Breast epithelium (tissue), 4 donors: ENCODE results near the gene PMM2. TPM values are rescaled to one million over a fixed set of nuclear protein-coding genes. Genes with fewer than 3 reads are reported as not detected.
A peak's percentile ranks its signal among the peaks of the same experiment; 100 is the strongest.
"Not testable (repeated sequence)": the region's sequence is repeated elsewhere in the genome, so short reads cannot be mapped to it uniquely, and the experiment has no call there.

ENCODE experiments used
- DNase-seq, 2 donors: peaks; one replicate each; pipeline ENCODE4 v3.0.0-alpha.2; 2019; ENCODE audit warnings: low spot score in 2 of 2
- H3K27ac ChIP-seq, 2 donors: fragments of 200-600 bp; sonication (generic) in 1 of 2; one replicate each; pipeline ENCODE4 v1.5.1; 2016 to 2019; ENCODE audit warnings: mild to moderate bottlenecking in 1 of 2
- H3K27me3 ChIP-seq, 2 donors: fragments of 200-600 bp; sonication (generic) in 1 of 2; one replicate each; pipeline versions ENCODE4 v1.5.1 to v1.6.0; 2017 to 2019; ENCODE audit warnings: control low read depth in 1 of 2, mild to moderate bottlenecking in 1 of 2
- H3K36me3 ChIP-seq: fragments of 200-600 bp; one replicate; pipeline ENCODE4 v1.5.1; 2019
- H3K4me1 ChIP-seq, 2 donors: fragments of 200-600 bp; sonication (generic); one replicate each; pipeline ENCODE4 v1.5.1; 2016 to 2019; ENCODE audit warnings: control low read depth in 1 of 2
- H3K4me3 ChIP-seq, 3 donors: fragments of 200-600 bp; sonication (generic); 1 replicate in 2 of 3; 2 replicates in 1 of 3; pipeline ENCODE4 v1.5.1; 2016 to 2019; ENCODE audit warnings: mild to moderate bottlenecking in 3 of 3, moderate library complexity in 2 of 3
- H3K9me3 ChIP-seq, 2 donors: fragments of 200-600 bp; sonication (generic) in 1 of 2; one replicate each; pipeline ENCODE4 v1.5.1; 2016 to 2019; ENCODE audit warnings: control low read depth in 1 of 2
- CTCF ChIP-seq, 3 donors: fragments of 450-650 bp; IDR thresholded peaks; one replicate each; pipeline ENCODE4 v1.5.1; 2016 to 2017; ENCODE audit warnings: antibody characterized with exemption in 3 of 3, mild to moderate bottlenecking in 3 of 3, moderate library complexity in 3 of 3
- POLR2A ChIP-seq: fragments of 450-650 bp; IDR thresholded peaks from one replicate; pipeline ENCODE4 v1.6.1; 2016; ENCODE audit warnings: antibody characterized with exemption, mild to moderate bottlenecking, moderate library complexity
- POLR2AphosphoS5 ChIP-seq, 3 donors: sonication (generic); formaldehyde crosslinking; IDR thresholded peaks; one replicate each; pipeline ENCODE4 v1.6.1; 2017; ENCODE audit warnings: antibody characterized with exemption in 3 of 3
- intact Hi-C: fragments of 100-400 bp; cut with DNase I; formaldehyde crosslinking; loops from one replicate; pipeline ENCODE4 v1.15.1; 2023; ENCODE audit warnings: low total_unique reads
- total RNA-seq, 3 donors: library from RNA; depleted of rRNA; stranded (reverse); fragments of >200 nt; gene quantifications; one replicate each; pipeline ENCODE4 v1.1.0, GENCODE V29; 2016

PMM2 gene
- total RNA-seq, 3 donors from 2014 or later = 21.4 to 36.4 (median 33.8) TPM

- DNase-seq = no peak
- no peaks in the 10 kb centered on the region for H3K36me3 ChIP-seq
- intact Hi-C loops = loop anchor here (5.0 kb wide), 1 partner anchor 426 kb away; no protein-coding TSS in a partner anchor
- no peaks in the 10 kb centered on the region for H3K27me3 ChIP-seq
- no peak overlapping the region for H3K27ac ChIP-seq
- H3K4me3 ChIP-seq = no peak overlapping the region
- H3K4me1 ChIP-seq = no peaks in the 10 kb centered on the region
- no peaks in the 10 kb centered on the region for H3K9me3 ChIP-seq
- TF ChIP-seq POLR2A = no peak
- no peak for TF ChIP-seq CTCF (IDR thresholded peaks at IDR 0.05)
- TF ChIP-seq POLR2AphosphoS5 (IDR thresholded peaks at IDR 0.05) = no peak
Measured at GRCh38 chr16:8826278-8826879, 28.7 kb downstream of the PMM2 start.

GRCh38 chr16:8828541-8829165 lies 31.0 kb downstream of the PMM2 start:
- Histone ChIP-seq H3K9me3 (no peaks in the 10 kb centered on the region), H3K4me1 (no peaks in the 10 kb centered on the region), H3K36me3 (no peaks in the 10 kb centered on the region), H3K4me3 (no peak overlapping the region), H3K27ac (no peak overlapping the region), H3K27me3 (no peaks in the 10 kb centered on the region)
- TF ChIP-seq POLR2AphosphoS5 (IDR thresholded peaks at IDR 0.05) (no peak), POLR2A (no peak), CTCF (IDR thresholded peaks at IDR 0.05) (no peak)
- DNase-seq = no peak
- intact Hi-C loops = loop anchor here (5.0 kb wide), 1 partner anchor 424 kb away; no protein-coding TSS in a partner anchor

- TF ChIP-seq POLR2A (no peak), CTCF (IDR thresholded peaks at IDR 0.05) (no peak), POLR2AphosphoS5 (IDR thresholded peaks at IDR 0.05) (no peak)
- intact Hi-C loops = no loop called here
- Histone ChIP-seq H3K4me1 (no peaks in the 10 kb centered on the region), H3K4me3 (no peak overlapping the region), H3K36me3 (no peaks in the 10 kb centered on the region), H3K27ac (no peak overlapping the region), H3K27me3 (no peaks in the 10 kb centered on the region), H3K9me3 (no peaks in the 10 kb centered on the region)
- DNase-seq = no peak
Measured at GRCh38 chr16:8831450-8831849, 33.8 kb downstream of the PMM2 start.

GRCh38 chr16:8831871-8832716 lies 34.5 kb downstream of the PMM2 start:
- H3K4me1 ChIP-seq = no peaks in the 10 kb centered on the region
- no peaks in the 10 kb centered on the region for H3K9me3 ChIP-seq
- TF ChIP-seq POLR2A = no peak
- TF ChIP-seq POLR2AphosphoS5 (IDR thresholded peaks at IDR 0.05) = no peak
- TF ChIP-seq CTCF (IDR thresholded peaks at IDR 0.05) = no peak
- H3K4me3 ChIP-seq = no peak overlapping the region
- H3K27ac ChIP-seq = no peak overlapping the region
- intact Hi-C loops = no loop called here
- H3K27me3 ChIP-seq = no peaks in the 10 kb centered on the region
- no peaks in the 10 kb centered on the region for H3K36me3 ChIP-seq
- DNase-seq = no peak

GRCh38 chr16:8832717-8833105 lies 35.1 kb downstream of the PMM2 start:
- H3K9me3 ChIP-seq = no peaks in the 10 kb centered on the region
- H3K4me3 ChIP-seq = no peak overlapping the region
- intact Hi-C loops = no loop called here
- no peak for TF ChIP-seq POLR2AphosphoS5 (IDR thresholded peaks at IDR 0.05)
- no peak for TF ChIP-seq POLR2A
- no peaks in the 10 kb centered on the region for H3K27me3 ChIP-seq
- H3K27ac ChIP-seq = no peak overlapping the region
- no peak for DNase-seq
- H3K4me1 ChIP-seq = no peaks in the 10 kb centered on the region
- no peaks in the 10 kb centered on the region for H3K36me3 ChIP-seq

- DNase-seq, H3K27me3 ChIP-seq, H3K4me3 ChIP-seq, H3K27ac ChIP-seq, H3K9me3 ChIP-seq, H3K4me1 ChIP-seq, intact Hi-C loops, H3K36me3 ChIP-seq: not testable (repeated sequence)
Measured at GRCh38 chr16:8836797-8837196, 39.2 kb downstream of the PMM2 start.

GRCh38 chr16:8837594-8837993 lies 40.0 kb downstream of the PMM2 start:
- H3K4me3 ChIP-seq, H3K9me3 ChIP-seq, H3K36me3 ChIP-seq, H3K27ac ChIP-seq, DNase-seq, intact Hi-C loops, H3K4me1 ChIP-seq, H3K27me3 ChIP-seq: not testable (repeated sequence)

- H3K27me3 ChIP-seq, intact Hi-C loops, DNase-seq, H3K9me3 ChIP-seq, H3K4me1 ChIP-seq, H3K36me3 ChIP-seq: not testable (repeated sequence)
- Histone ChIP-seq H3K4me3 (peak overlapping the region in 1 of 3 donors; percentile 15), H3K27ac (peak overlapping the region in 1 of 2 donors; percentile 32)
Measured at GRCh38 chr16:8842016-8842415, 44.4 kb downstream of the PMM2 start.
